Adrenal gland (tissue), 5 donors: ENCODE measurements around the gene NHS.

Experiments used
- POLR2A ChIP-seq, 2 donors: fragments of 450-650 bp; IDR thresholded peaks; one replicate each; pipeline ENCODE4 v1.6.1; 2017; ENCODE audit warnings: antibody characterized with exemption in 2 of 2, mild to moderate bottlenecking in 2 of 2, moderate library complexity in 1 of 2
- TF ChIP-seq, protein P1 (sequence below), 6 experiments: fragments of 450-650 bp in 4 of 6; fragments of 200-600 bp in 2 of 6; sonication (generic) in 1 of 6; IDR thresholded peaks; 1 replicate in 5 of 6; 2 replicates in 1 of 6; pipeline versions ENCODE4 v1.5.1 to v1.8.0; 2016 to 2021; ENCODE audit warnings: antibody characterized with exemption in 6 of 6, mild to moderate bottlenecking in 2 of 6, moderate library complexity in 1 of 6
- donor health status: DM: no; HTN: no; CAD: no.

DNA sequence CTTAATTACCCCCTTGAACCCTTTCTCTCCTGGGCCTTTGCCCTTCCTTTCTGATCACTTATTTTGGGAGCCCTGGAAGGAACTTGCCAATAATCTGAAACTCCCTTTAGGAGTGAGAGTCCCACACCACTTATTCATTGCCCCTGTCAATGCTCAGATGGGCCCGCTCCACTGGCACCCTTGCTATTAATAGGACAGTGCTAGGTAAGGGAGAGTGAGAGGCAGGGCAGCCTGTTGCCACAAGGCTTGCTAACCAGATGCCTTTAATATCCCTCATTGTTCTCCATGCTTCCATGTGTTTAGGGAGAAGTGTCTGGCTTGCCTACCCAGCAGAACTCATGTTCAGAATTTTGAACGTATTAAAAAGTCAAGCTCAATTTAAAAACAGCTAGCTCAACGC lies 1.7 kb upstream of the NHS start:
- TF ChIP-seq POLR2A (IDR thresholded peaks at IDR 0.05) = no peak
- TF ChIP-seq, protein P1, sequence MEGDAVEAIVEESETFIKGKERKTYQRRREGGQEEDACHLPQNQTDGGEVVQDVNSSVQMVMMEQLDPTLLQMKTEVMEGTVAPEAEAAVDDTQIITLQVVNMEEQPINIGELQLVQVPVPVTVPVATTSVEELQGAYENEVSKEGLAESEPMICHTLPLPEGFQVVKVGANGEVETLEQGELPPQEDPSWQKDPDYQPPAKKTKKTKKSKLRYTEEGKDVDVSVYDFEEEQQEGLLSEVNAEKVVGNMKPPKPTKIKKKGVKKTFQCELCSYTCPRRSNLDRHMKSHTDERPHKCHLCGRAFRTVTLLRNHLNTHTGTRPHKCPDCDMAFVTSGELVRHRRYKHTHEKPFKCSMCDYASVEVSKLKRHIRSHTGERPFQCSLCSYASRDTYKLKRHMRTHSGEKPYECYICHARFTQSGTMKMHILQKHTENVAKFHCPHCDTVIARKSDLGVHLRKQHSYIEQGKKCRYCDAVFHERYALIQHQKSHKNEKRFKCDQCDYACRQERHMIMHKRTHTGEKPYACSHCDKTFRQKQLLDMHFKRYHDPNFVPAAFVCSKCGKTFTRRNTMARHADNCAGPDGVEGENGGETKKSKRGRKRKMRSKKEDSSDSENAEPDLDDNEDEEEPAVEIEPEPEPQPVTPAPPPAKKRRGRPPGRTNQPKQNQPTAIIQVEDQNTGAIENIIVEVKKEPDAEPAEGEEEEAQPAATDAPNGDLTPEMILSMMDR (IDR thresholded peaks at IDR 0.05) = no peak
